Thoracic aorta (tissue), 2 donors: Measurements from ENCODE around the gene NAAA. TPM values are rescaled to one million over a fixed set of nuclear protein-coding genes. Genes with fewer than 3 reads are reported as not detected.
"Not testable (repeated sequence)": the region's sequence is repeated elsewhere in the genome, so short reads cannot be mapped to it uniquely, and the experiment has no call there.

ENCODE experiments used
- ATAC-seq: fragments of 150-250 bp; one replicate; pipeline ENCODE4 v1.8.0; 2017; ENCODE audit warnings: low read depth; ENCODE audit not compliant: insufficient number of reproducible peaks, low FRiP score
- DNase-seq: peaks from one replicate; pipeline ENCODE4 v3.0.0-alpha.2; 2020; ENCODE audit warnings: low spot score
- H3K27ac ChIP-seq, 2 donors: fragments of 200-600 bp; sonication (generic); 1 replicate in 1 of 2; 2 replicates in 1 of 2; pipeline ENCODE4 v1.5.1; 2016; ENCODE audit warnings: mild to moderate bottlenecking in 2 of 2, moderate library complexity in 2 of 2
- H3K27me3 ChIP-seq: fragments of 200-600 bp; sonication (generic); replicated peaks from 2 replicates; pipeline ENCODE4 v1.6.0; 2016; ENCODE audit warnings: mild to moderate bottlenecking; ENCODE audit not compliant: insufficient read depth
- H3K36me3 ChIP-seq: fragments of 200-600 bp; sonication (generic); one replicate; pipeline ENCODE4 v1.5.1; 2016
- H3K4me1 ChIP-seq, 2 donors: fragments of 200-600 bp; sonication (generic); 1 replicate in 1 of 2; 2 replicates in 1 of 2; pipeline versions ENCODE4 v1.5.1 to v1.6.0; 2016; ENCODE audit warnings: low read depth in 2 of 2, mild to moderate bottlenecking in 1 of 2; ENCODE audit not compliant: control insufficient read depth in 1 of 2
- H3K4me3 ChIP-seq: fragments of 200-600 bp; sonication (generic); 2 replicates; pipeline ENCODE4 v1.5.1; 2016; ENCODE audit warnings: mild to moderate bottlenecking
- H3K9me3 ChIP-seq: fragments of 200-600 bp; sonication (generic); 2 replicates; pipeline ENCODE4 v1.5.1; 2016
- CTCF ChIP-seq: fragments of 200-600 bp; sonication (generic); IDR thresholded peaks from one replicate; pipeline ENCODE4 v1.5.1; 2019; ENCODE audit warnings: antibody characterized with exemption
- total RNA-seq, 2 donors: library from RNA; depleted of rRNA; stranded (reverse); fragments of >200 nt; gene quantifications; one replicate each; pipeline versions ENCODE4 v1.1.0 to v1.2.3, GENCODE V29; 2016

Gene NAAA
- total RNA-seq, 2 donors from 2014 or later = 142 to 152 TPM

- H3K4me1 ChIP-seq = peaks cover 0 to 8% of the 10 kb centered on the region in 2 donors
- no peak overlapping the region for H3K4me3 ChIP-seq
- DNase-seq (no peak), ATAC-seq (no peak)
- peak; percentile 66 for TF ChIP-seq CTCF
- peak overlapping the region in 1 of 2 donors; percentile 1 for H3K27ac ChIP-seq
- no peaks in the 10 kb centered on the region for H3K9me3 ChIP-seq
- H3K36me3 ChIP-seq = peaks cover 14% of the 10 kb centered on the region
- no peaks in the 10 kb centered on the region for H3K27me3 ChIP-seq
These were observed 24.6 kb downstream of the NAAA start for GRCh38 chr4:75916091-75916661.

GRCh38 chr4:75912968-75913367, 27.8 kb downstream of the NAAA start:
- Histone ChIP-seq H3K27me3 (no peaks in the 10 kb centered on the region), H3K4me1 (peaks cover 0 to 8% of the 10 kb centered on the region in 2 donors), H3K9me3 (no peaks in the 10 kb centered on the region), H3K27ac (no peak overlapping the region), H3K36me3 (no peaks in the 10 kb centered on the region), H3K4me3 (no peak overlapping the region)
- no peak for TF ChIP-seq CTCF
- DNase-seq (no peak), ATAC-seq (no peak)

GRCh38 chr4:75910831-75911230, 30.0 kb downstream of the NAAA start:
- ATAC-seq, DNase-seq, H3K27ac ChIP-seq: not testable (repeated sequence)

GRCh38 chr4:75909405-75909804, 31.4 kb downstream of the NAAA start:
- ATAC-seq = no peak
- H3K4me3 ChIP-seq = no peak overlapping the region
- no peak for TF ChIP-seq CTCF
- H3K9me3 ChIP-seq = no peaks in the 10 kb centered on the region
- no peaks in the 10 kb centered on the region for H3K4me1 ChIP-seq
- H3K36me3 ChIP-seq = no peaks in the 10 kb centered on the region
- H3K27ac ChIP-seq = no peak overlapping the region
- DNase-seq = no peak
- no peaks in the 10 kb centered on the region for H3K27me3 ChIP-seq

More at GRCh38 chr4:75910831-75911230, 30.0 kb downstream of the NAAA start:
- H3K4me3 ChIP-seq, H3K4me1 ChIP-seq, H3K9me3 ChIP-seq, H3K27me3 ChIP-seq, H3K36me3 ChIP-seq: not testable (repeated sequence)

GRCh38 chr4:75908555-75908954, 32.3 kb downstream of the NAAA start:
- ATAC-seq = no peak
- no peak for TF ChIP-seq CTCF

GRCh38 chr4:75907966-75908365, 32.8 kb downstream of the NAAA start:
- Histone ChIP-seq H3K27me3 (no peaks in the 10 kb centered on the region), H3K36me3 (no peaks in the 10 kb centered on the region), H3K4me1 (no peaks in the 10 kb centered on the region), H3K27ac (no peak overlapping the region), H3K9me3 (no peaks in the 10 kb centered on the region), H3K4me3 (no peak overlapping the region)
- TF ChIP-seq CTCF = no peak
- DNase-seq (no peak), ATAC-seq (no peak)

More at GRCh38 chr4:75908555-75908954, 32.3 kb downstream of the NAAA start:
- no peaks in the 10 kb centered on the region for H3K27me3 ChIP-seq
- no peaks in the 10 kb centered on the region for H3K36me3 ChIP-seq
- H3K9me3 ChIP-seq = no peaks in the 10 kb centered on the region
- H3K4me1 ChIP-seq = no peaks in the 10 kb centered on the region
- H3K4me3 ChIP-seq = no peak overlapping the region
- DNase-seq = no peak
- H3K27ac ChIP-seq = no peak overlapping the region
